PC-3 (cell line): ENCODE data around the gene APOBR.

Experiments
- CTCF ChIP-seq: fragments of 300-600 bp; sonication (generic); conservative IDR thresholded peaks from 2 replicates; pipeline ENCODE4 v1.5.1; 2017; ENCODE audit warnings: antibody characterized with exemption, low read depth, mild to moderate bottlenecking, low read length
- EZH2phosphoT487 ChIP-seq: fragments of 300-600 bp; sonication (generic); IDR thresholded peaks from 2 replicates; pipeline ENCODE4 v1.6.1; 2018; ENCODE audit warnings: mild to moderate bottlenecking, antibody characterized with exemption, low read length, borderline replicate concordance

GRCh38 chr16:28494121-28494851 is at the start of gene APOBR:
- TF ChIP-seq CTCF, result no peak
- no peak for TF ChIP-seq EZH2phosphoT487
